A673 (cell line): Measurements from ENCODE around the gene KLHDC9. TPM values are rescaled to one million over a fixed set of nuclear protein-coding genes. Genes with fewer than 3 reads are reported as not detected.

Experiments
- BruUV-seq: library from RNA; stranded (reverse); fragments of 400-500 nt; replicated peaks from 2 replicates; lab custom pipeline; 2021; lab: Mats Ljungman, UMichigan
- CTCF ChIA-PET: fragments of 300-600 bp; sonication (Branson Sonifier 250); formaldehyde crosslinking; loops from one replicate; lab custom pipeline; 2022; ENCODE audit warnings: antibody characterized with exemption; lab: Charles Lee
- POLR2A ChIA-PET: fragments of 300-600 bp; sonication (Branson Sonifier 250); formaldehyde crosslinking; loops from one replicate; lab custom pipeline; 2022; ENCODE audit warnings: antibody characterized with exemption; ENCODE audit not compliant: low non-redundant PET; lab: Charles Lee
- DNase-seq: peaks from one replicate; pipeline ENCODE4 v3.0.0-alpha.2; 2015; ENCODE audit warnings: low spot score
- H3K27ac ChIP-seq: fragments of 200-600 bp; sonication (generic); 2 replicates; pipeline ENCODE4 v1.5.1; 2016; ENCODE audit warnings: mixed run types, low read depth, mild to moderate bottlenecking, mixed read lengths, antibody characterized with exemption, low read length; ENCODE audit not compliant: poor library complexity, severe bottlenecking
- H3K27me3 ChIP-seq: fragments of 200-600 bp; sonication (generic); replicated peaks from 2 replicates; pipeline ENCODE4 v1.6.1; 2017; ENCODE audit warnings: mixed run types, low read depth, mild to moderate bottlenecking, mixed read lengths, antibody characterized with exemption, low read length; ENCODE audit not compliant: insufficient read depth, poor library complexity
- H3K36me3 ChIP-seq: fragments of 200-600 bp; sonication (generic); 2 replicates; pipeline ENCODE4 v1.6.1; 2016; ENCODE audit warnings: mixed run types, mild to moderate bottlenecking, mixed read lengths, antibody characterized with exemption, low read length; ENCODE audit not compliant: insufficient read depth, poor library complexity, severe bottlenecking
- H3K4me1 ChIP-seq: fragments of 200-600 bp; sonication (generic); 2 replicates; pipeline ENCODE4 v1.6.1; 2017; ENCODE audit warnings: mixed run types, mild to moderate bottlenecking, mixed read lengths, antibody characterized with exemption, low read length; ENCODE audit not compliant: insufficient read depth, poor library complexity, severe bottlenecking
- H3K4me3 ChIP-seq: fragments of 200-600 bp; sonication (generic); 2 replicates; pipeline ENCODE4 v1.5.1; 2016; ENCODE audit warnings: low read depth, mixed run types, mild to moderate bottlenecking, mixed read lengths, low read length; ENCODE audit not compliant: poor library complexity, severe bottlenecking
- H3K9me3 ChIP-seq: fragments of 200-600 bp; sonication (generic); 2 replicates; pipeline ENCODE4 v1.6.1; 2016; ENCODE audit warnings: mixed run types, low read depth, mild to moderate bottlenecking, mixed read lengths, antibody characterized with exemption, low read length; ENCODE audit not compliant: poor library complexity, severe bottlenecking
- CTCF ChIP-seq: fragments of 300-800, 200-600 bp; sonication (generic); conservative IDR thresholded peaks from 2 replicates; pipeline ENCODE4 v1.5.1; 2017; ENCODE audit warnings: low read depth, mild to moderate bottlenecking, antibody characterized with exemption, low read length, moderate library complexity, mixed read lengths
- EZH2 ChIP-seq: fragments of 200-600 bp; sonication (generic); IDR thresholded peaks from 2 replicates; pipeline ENCODE4 v1.6.1; 2017; ENCODE audit warnings: borderline replicate concordance, low read depth, mild to moderate bottlenecking, mixed read lengths, antibody characterized with exemption, low read length; ENCODE audit not compliant: poor library complexity, severe bottlenecking
- intact Hi-C: fragments of 100-400 bp; cut with micrococcal nuclease; formaldehyde crosslinking; loops from one replicate; pipeline ENCODE4 v1.10.0; 2022; ENCODE audit not compliant: unreplicated experiment
- total RNA-seq: library from RNA; stranded (reverse); gene quantifications from 2 replicates; pipeline ENCODE4 v1.2.3, GENCODE V29; 2021

The KLHDC9 gene
- total RNA-seq, 1 experiment from 2014 or later = 1.7 TPM

DNA sequence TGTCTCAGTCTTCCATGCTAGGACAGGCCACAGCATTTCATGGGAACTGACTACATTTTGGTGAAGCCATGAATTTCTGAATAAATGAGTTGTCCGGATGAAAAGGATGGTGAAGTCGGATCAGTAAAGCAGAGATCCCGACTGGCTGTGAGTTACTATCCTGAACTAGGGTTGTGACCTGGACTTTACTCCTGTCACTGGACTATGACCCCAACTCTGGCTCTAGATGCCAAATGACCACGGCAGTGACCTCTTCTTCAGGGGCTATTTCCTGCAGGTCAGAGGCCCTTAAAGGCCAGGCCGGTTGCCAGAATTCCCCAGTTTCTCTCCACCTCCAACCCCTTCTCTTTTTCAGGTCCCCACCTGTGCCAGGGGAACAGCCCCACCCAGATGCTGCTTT, 7.1 kb upstream of the KLHDC9 start:
- Histone ChIP-seq H3K4me1 (no peaks in the 10 kb centered on the region), H3K4me3 (no peak overlapping the region), H3K27me3 (peaks cover 3% of the 10 kb centered on the region), H3K9me3 (no peaks in the 10 kb centered on the region), H3K27ac (no peak overlapping the region), H3K36me3 (no peaks in the 10 kb centered on the region)
- CTCF ChIA-PET = no interaction called here
- intact Hi-C loops = loop anchor here (5.0 to 10.0 kb wide), 2 partner anchors 44 to 366 kb away; partner anchors contain the start of gene USF1
- DNase-seq = no peak
- BruUV-seq = no TSS peak
- TF ChIP-seq EZH2 (no peak), CTCF (no peak)
- POLR2A ChIA-PET = no interaction called here

GRCh38 chr1:161091796-161092507, 6.2 kb upstream of the KLHDC9 start:
- ChIA-PET CTCF (no interaction called here), POLR2A (no interaction called here)
- no peaks in the 10 kb centered on the region for H3K9me3 ChIP-seq
- H3K4me1 ChIP-seq = no peaks in the 10 kb centered on the region
- BruUV-seq = no TSS peak
- intact Hi-C loops = loop anchor here (5.0 to 10.0 kb wide), 2 partner anchors 45 to 367 kb away; partner anchors contain the start of gene USF1
- DNase-seq = no peak
- H3K27me3 ChIP-seq = peaks cover 3% of the 10 kb centered on the region
- H3K4me3 ChIP-seq = no peak overlapping the region
- no peak for TF ChIP-seq CTCF
- no peak for TF ChIP-seq EZH2
- no peaks in the 10 kb centered on the region for H3K36me3 ChIP-seq
- no peak overlapping the region for H3K27ac ChIP-seq

GRCh38 chr1:161092621-161093028, 5.5 kb upstream of the KLHDC9 start:
- Histone ChIP-seq H3K27ac (no peak overlapping the region), H3K4me1 (no peaks in the 10 kb centered on the region), H3K9me3 (no peaks in the 10 kb centered on the region), H3K27me3 (peaks cover 3% of the 10 kb centered on the region), H3K4me3 (no peak overlapping the region), H3K36me3 (no peaks in the 10 kb centered on the region)
- no peak for TF ChIP-seq CTCF
- TF ChIP-seq EZH2 = no peak
- BruUV-seq = no TSS peak
- CTCF ChIA-PET = no interaction called here
- POLR2A ChIA-PET = no interaction called here
- no peak for DNase-seq
- intact Hi-C loops = loop anchor here (5.0 to 10.0 kb wide), 2 partner anchors 45 to 368 kb away; partner anchors contain the start of gene USF1
